Hepatocyte (in vitro differentiated cells): ENCODE measurements around the gene ZNF638.

ENCODE experiments used
- CTCF ChIP-seq: fragments of 200-600 bp; sonication (generic); IDR thresholded peaks from 2 replicates; pipeline ENCODE4 v1.5.1; 2016; ENCODE audit warnings: antibody characterized with exemption, mild to moderate bottlenecking; ENCODE audit not compliant: poor library complexity
- EZH2 ChIP-seq: fragments of 200-600 bp; sonication (generic); IDR thresholded peaks from 2 replicates; pipeline ENCODE4 v1.6.1; 2016; ENCODE audit warnings: antibody characterized with exemption, mild to moderate bottlenecking, borderline replicate concordance

GRCh38 chr2:71477231-71477691 is 145.7 kb downstream of the ZNF638 start:
- TF ChIP-seq CTCF (no peak), EZH2 (no peak)
